Stimulated activated CD4-positive, alpha-beta T cell treated with anti-CD3 and anti-CD28 coated beads, Interleukin-4, amount 100 ng/mL, for 24 hours (primary cell): ENCODE data around the gene ASTN2.

ENCODE experiments used
- DNase-seq: peaks from one replicate; pipeline ENCODE4 v3.0.0-alpha.2; 2020

ASTN2 gene

GRCh38 chr9:117293206-117294114, 121.4 kb downstream of the ASTN2 start:
- no peak for DNase-seq

- DNase-seq, result no peak
Measured at GRCh38 chr9:117290856-117291622, 123.8 kb downstream of the ASTN2 start.

- DNase-seq, result no peak
Measured at GRCh38 chr9:117290306-117290840, 124.5 kb downstream of the ASTN2 start.

GRCh38 chr9:117286245-117286644, 128.6 kb downstream of the ASTN2 start:
- DNase-seq, result no peak

GRCh38 chr9:117284414-117284813, 130.4 kb downstream of the ASTN2 start:
- DNase-seq, result no peak

GRCh38 chr9:117282541-117282940, 132.3 kb downstream of the ASTN2 start:
- no peak for DNase-seq

GRCh38 chr9:117278471-117279035, 136.3 kb downstream of the ASTN2 start:
- no peak for DNase-seq

- no peak for DNase-seq
Measured at GRCh38 chr9:117278020-117278419, 136.8 kb downstream of the ASTN2 start.

GRCh38 chr9:117276444-117276843, 138.4 kb downstream of the ASTN2 start:
- DNase-seq, result no peak

- no peak for DNase-seq
Measured at GRCh38 chr9:117273612-117274011, 141.2 kb downstream of the ASTN2 start.

- no peak for DNase-seq
Measured at GRCh38 chr9:117268847-117269446, 145.9 kb downstream of the ASTN2 start.

GRCh38 chr9:117266855-117267497, 147.9 kb downstream of the ASTN2 start:
- no peak for DNase-seq

- DNase-seq, result no peak
Measured at GRCh38 chr9:117265253-117265652, 149.6 kb downstream of the ASTN2 start.

GRCh38 chr9:117258184-117258866, 156.5 kb downstream of the ASTN2 start:
- no peak for DNase-seq

- no peak for DNase-seq
Measured at GRCh38 chr9:117253261-117253660, 161.6 kb downstream of the ASTN2 start.

- DNase-seq, result no peak
Measured at GRCh38 chr9:117250610-117251215, 164.1 kb downstream of the ASTN2 start.

- DNase-seq, result no peak
Measured at GRCh38 chr9:117249799-117250198, 165.1 kb downstream of the ASTN2 start.

GRCh38 chr9:117247266-117247665, 167.6 kb downstream of the ASTN2 start:
- no peak for DNase-seq

GRCh38 chr9:117245175-117245829, 169.6 kb downstream of the ASTN2 start:
- no peak for DNase-seq

GRCh38 chr9:117242082-117242481, 172.8 kb downstream of the ASTN2 start:
- no peak for DNase-seq

- no peak for DNase-seq
Measured at GRCh38 chr9:117239428-117239827, 175.4 kb downstream of the ASTN2 start.
